Endodermal cell (in vitro differentiated cells): ENCODE results near the gene AQP9. TPM values are rescaled to one million over a fixed set of nuclear protein-coding genes. Genes with fewer than 3 reads are reported as not detected.
"Not testable (repeated sequence)": the region's sequence is repeated elsewhere in the genome, so short reads cannot be mapped to it uniquely, and the experiment has no call there.

Experiments
- DNase-seq: peaks from one replicate; pipeline ENCODE4 v3.0.0-alpha.2; 2017
- H3K27ac ChIP-seq: 2 replicates; pipeline ENCODE4 v1.5.1; 2013; ENCODE audit warnings: mild to moderate bottlenecking, low read depth, low read length, moderate library complexity
- H3K27me3 ChIP-seq: 2 replicates; pipeline ENCODE4 v1.6.1; 2013; ENCODE audit warnings: mild to moderate bottlenecking, low read length, moderate library complexity; ENCODE audit not compliant: insufficient read depth, control insufficient read depth, poor library complexity, severe bottlenecking
- H3K36me3 ChIP-seq: 2 replicates; pipeline ENCODE4 v1.7.0; 2013; ENCODE audit warnings: mild to moderate bottlenecking, low read length, moderate library complexity; ENCODE audit not compliant: control insufficient read depth, insufficient read depth
- H3K4me1 ChIP-seq: one replicate; pipeline ENCODE4 v1.7.0; 2013; ENCODE audit warnings: low read length; ENCODE audit not compliant: control insufficient read depth, insufficient read depth
- H3K4me3 ChIP-seq: 2 replicates; pipeline ENCODE4 v1.5.1; 2013; ENCODE audit warnings: mild to moderate bottlenecking, low read length, moderate library complexity
- H3K9ac ChIP-seq: 2 replicates; pipeline ENCODE4 v1.6.1; 2013; ENCODE audit warnings: mild to moderate bottlenecking, low read length, moderate library complexity; ENCODE audit not compliant: poor library complexity, severe bottlenecking; ENCODE audit errors: extremely low read depth
- H3K9me3 ChIP-seq: 2 replicates; pipeline ENCODE4 v1.6.1; 2013; ENCODE audit warnings: mild to moderate bottlenecking, low read length, moderate library complexity; ENCODE audit not compliant: control insufficient read depth
- H3K27ac Mint-ChIP-seq: 2 replicates; pipeline ENCODE4 v1.8.0; 2020; ENCODE audit warnings: mixed read lengths
- H3K27me3 Mint-ChIP-seq: 2 replicates; pipeline ENCODE4 v1.8.0; 2021; ENCODE audit warnings: mild to moderate bottlenecking, mixed read lengths; ENCODE audit not compliant: insufficient read depth
- H3K36me3 Mint-ChIP-seq: 2 replicates; pipeline ENCODE4 v1.8.0; 2020; ENCODE audit warnings: low read depth, mixed read lengths
- H3K4me1 Mint-ChIP-seq: 2 replicates; pipeline ENCODE4 v1.8.0; 2020; ENCODE audit warnings: mixed read lengths
- H3K4me3 Mint-ChIP-seq: 2 replicates; pipeline ENCODE4 v1.8.0; 2020; ENCODE audit warnings: mild to moderate bottlenecking, moderate library complexity, mixed read lengths
- H3K9me3 Mint-ChIP-seq: 2 replicates; pipeline ENCODE4 v1.8.0; 2020; ENCODE audit warnings: mild to moderate bottlenecking, mixed read lengths
- WGBS, 2 experiments: methylation state at CpG; one replicate each; pipeline versions ENCODE4 v1.1.5 to v1.1.7; 2013; ENCODE audit warnings: missing lambda C conversion rate in 2 of 2, mixed read lengths in 1 of 2; ENCODE audit not compliant: insufficient coverage in 1 of 2, insufficient read length in 1 of 2; 5-methylcytosine and 5-hydroxymethylcytosine counted together
- total RNA-seq, 2 donors: library from RNA; stranded (reverse); fragmentation: NEBNext Ultra II Directional in 1 of 2; extraction: Animal tissue kit (Norgen Biotek cat#: 25700) in 1 of 2; gene quantifications; 2 replicates in 1 of 2; 3 replicates in 1 of 2; pipeline ENCODE4 v1.2.1, GENCODE V29; 2021
- TF ChIP-seq, protein P1 (sequence below): fragments of 200-600 bp; sonication (generic); conservative IDR thresholded peaks from 2 replicates; pipeline ENCODE4 v1.5.0; 2021; ENCODE audit warnings: antibody characterized with exemption, mild to moderate bottlenecking

AQP9 gene
- total RNA-seq, 2 donors from 2014 or later = not detected

DNA sequence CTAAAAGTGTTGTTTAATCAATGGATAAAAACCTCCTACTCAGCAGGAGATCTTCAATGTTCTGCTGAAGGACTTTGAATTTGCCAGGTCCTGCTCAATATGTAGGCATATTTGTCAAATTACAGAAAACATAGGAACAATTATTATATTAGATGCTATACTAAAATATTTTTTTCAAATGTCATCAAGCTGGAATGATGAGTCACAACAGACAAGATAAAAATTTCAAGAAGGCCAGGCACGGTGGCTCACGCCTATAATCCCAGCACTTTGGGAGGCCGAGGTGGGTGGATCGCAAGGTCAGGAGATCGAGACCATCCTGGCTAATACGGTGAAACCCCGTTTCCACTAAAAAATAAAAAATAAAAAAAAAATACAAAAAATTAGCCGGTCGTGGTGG, 68.0 kb downstream of the AQP9 start:
- H3K9me3 Mint-ChIP-seq = no peaks in the 10 kb centered on the region
- no peaks in the 10 kb centered on the region for H3K4me1 Mint-ChIP-seq
- DNase-seq = no peak
- Histone ChIP-seq H3K27ac (no peak overlapping the region), H3K27me3 (no peaks in the 10 kb centered on the region), H3K4me1 (no peaks in the 10 kb centered on the region), H3K9me3 (no peaks in the 10 kb centered on the region), H3K4me3 (no peak overlapping the region), H3K9ac (no peak overlapping the region), H3K36me3 (no peaks in the 10 kb centered on the region)
- 94 to 100% methylated on average over 2 to 9 of the region's 9 CpGs for WGBS, 2 experiments
- TF ChIP-seq, protein P1, sequence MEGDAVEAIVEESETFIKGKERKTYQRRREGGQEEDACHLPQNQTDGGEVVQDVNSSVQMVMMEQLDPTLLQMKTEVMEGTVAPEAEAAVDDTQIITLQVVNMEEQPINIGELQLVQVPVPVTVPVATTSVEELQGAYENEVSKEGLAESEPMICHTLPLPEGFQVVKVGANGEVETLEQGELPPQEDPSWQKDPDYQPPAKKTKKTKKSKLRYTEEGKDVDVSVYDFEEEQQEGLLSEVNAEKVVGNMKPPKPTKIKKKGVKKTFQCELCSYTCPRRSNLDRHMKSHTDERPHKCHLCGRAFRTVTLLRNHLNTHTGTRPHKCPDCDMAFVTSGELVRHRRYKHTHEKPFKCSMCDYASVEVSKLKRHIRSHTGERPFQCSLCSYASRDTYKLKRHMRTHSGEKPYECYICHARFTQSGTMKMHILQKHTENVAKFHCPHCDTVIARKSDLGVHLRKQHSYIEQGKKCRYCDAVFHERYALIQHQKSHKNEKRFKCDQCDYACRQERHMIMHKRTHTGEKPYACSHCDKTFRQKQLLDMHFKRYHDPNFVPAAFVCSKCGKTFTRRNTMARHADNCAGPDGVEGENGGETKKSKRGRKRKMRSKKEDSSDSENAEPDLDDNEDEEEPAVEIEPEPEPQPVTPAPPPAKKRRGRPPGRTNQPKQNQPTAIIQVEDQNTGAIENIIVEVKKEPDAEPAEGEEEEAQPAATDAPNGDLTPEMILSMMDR = no peak
- H3K27ac Mint-ChIP-seq = no peak overlapping the region
- no peaks in the 10 kb centered on the region for H3K36me3 Mint-ChIP-seq
- peaks cover under 1% of the 10 kb centered on the region for H3K27me3 Mint-ChIP-seq
- H3K4me3 Mint-ChIP-seq = no peak overlapping the region

DNA sequence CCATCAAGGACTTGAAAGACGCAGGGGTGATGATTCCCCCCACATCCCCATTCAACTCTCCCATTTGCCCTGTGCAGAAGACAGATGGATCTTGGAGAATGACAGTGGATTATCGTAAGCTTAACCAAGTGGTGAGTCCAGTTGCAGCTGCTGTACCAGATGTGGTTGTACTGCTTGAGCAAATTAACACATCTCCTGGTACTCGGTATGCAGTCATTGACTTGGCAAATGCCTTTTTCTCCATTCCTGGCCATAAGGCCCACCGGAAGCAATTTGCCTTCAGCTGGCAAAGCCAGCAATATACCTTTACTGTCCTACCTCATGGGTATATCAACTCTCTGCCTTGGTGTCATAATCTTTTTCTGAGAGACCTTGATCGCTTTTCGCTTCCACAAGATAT, 70.0 kb downstream of the AQP9 start:
- not testable (repeated sequence) for H3K9ac ChIP-seq, H3K36me3 Mint-ChIP-seq, H3K27me3 ChIP-seq, DNase-seq, H3K4me3 Mint-ChIP-seq, H3K27me3 Mint-ChIP-seq, H3K9me3 Mint-ChIP-seq, H3K27ac Mint-ChIP-seq, H3K9me3 ChIP-seq, H3K36me3 ChIP-seq, H3K27ac ChIP-seq, H3K4me1 Mint-ChIP-seq, H3K4me3 ChIP-seq, H3K4me1 ChIP-seq
- 95 to 96% methylated on average over 3 to 6 of the region's 6 CpGs for WGBS, 2 experiments

DNA sequence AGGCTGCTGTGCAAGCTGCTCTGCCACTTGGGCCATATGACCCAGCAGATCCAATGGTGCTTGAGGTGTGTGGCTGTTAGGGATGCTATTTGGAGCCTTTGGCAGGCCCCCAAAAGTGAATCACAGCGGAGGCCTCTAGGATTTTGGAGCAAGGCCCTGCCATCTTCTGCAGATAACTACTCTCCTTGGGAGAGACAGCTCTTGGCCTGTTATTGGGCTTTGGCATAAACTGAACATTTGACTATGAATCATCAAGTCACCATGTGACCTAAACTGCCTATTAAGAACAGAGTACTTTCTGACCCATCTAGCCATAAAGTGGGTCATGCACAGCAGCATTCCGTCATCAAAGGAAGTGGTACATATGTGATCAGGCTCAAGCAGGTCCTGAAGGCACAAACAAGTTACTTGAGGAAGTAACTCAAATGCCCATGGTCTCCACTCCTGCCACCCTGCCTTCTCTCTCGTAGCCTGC, 70.9 kb downstream of the AQP9 start:
- not testable (repeated sequence) for H3K9ac ChIP-seq

DNA sequence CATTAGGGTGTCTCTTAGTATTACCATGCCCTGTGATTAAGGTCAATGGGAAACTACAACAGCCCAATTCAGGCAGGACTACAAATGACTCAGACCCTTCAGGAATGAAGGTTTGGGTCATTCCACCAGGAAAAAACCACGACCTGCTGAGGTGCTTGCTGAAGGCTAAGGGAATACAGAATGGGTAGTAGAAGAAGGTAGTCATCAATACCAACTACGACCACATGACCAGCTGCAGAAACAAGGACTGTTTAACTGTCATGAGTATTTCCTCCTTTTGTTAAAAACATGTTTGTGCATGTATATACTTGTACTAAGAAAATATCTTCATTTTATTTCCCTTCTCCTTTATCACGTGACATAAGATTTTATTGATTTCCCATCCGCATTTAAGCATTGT, 71.8 kb downstream of the AQP9 start:
- not testable (repeated sequence) for H3K4me3 Mint-ChIP-seq, H3K27me3 ChIP-seq, H3K4me1 Mint-ChIP-seq, H3K36me3 Mint-ChIP-seq, H3K27ac Mint-ChIP-seq, H3K27ac ChIP-seq, H3K9ac ChIP-seq, H3K4me1 ChIP-seq, DNase-seq, H3K4me3 ChIP-seq, H3K9me3 ChIP-seq, H3K9me3 Mint-ChIP-seq, H3K27me3 Mint-ChIP-seq, H3K36me3 ChIP-seq
- WGBS, 2 experiments = 80 to 90% methylated on average over 2 to 3 of the region's 4 CpGs

More for the DNA sequence above, 70.9 kb downstream of the AQP9 start:
- not testable (repeated sequence) for H3K27ac ChIP-seq, H3K9me3 Mint-ChIP-seq, H3K4me1 Mint-ChIP-seq, H3K4me1 ChIP-seq, H3K36me3 Mint-ChIP-seq, H3K27ac Mint-ChIP-seq, H3K9me3 ChIP-seq, H3K4me3 ChIP-seq, H3K36me3 ChIP-seq, H3K27me3 ChIP-seq, DNase-seq, H3K27me3 Mint-ChIP-seq, H3K4me3 Mint-ChIP-seq
- WGBS, 2 experiments = 93 to 97% methylated on average over 3 of the region's 3 CpGs
